ENCODE measurements around the gene PNMA6F. TPM values are rescaled to one million over a fixed set of nuclear protein-coding genes. Genes with fewer than 3 reads are reported as not detected.

PNMA6F gene
- total and polyA plus RNA-seq, 7 donors: not detected

DNA sequence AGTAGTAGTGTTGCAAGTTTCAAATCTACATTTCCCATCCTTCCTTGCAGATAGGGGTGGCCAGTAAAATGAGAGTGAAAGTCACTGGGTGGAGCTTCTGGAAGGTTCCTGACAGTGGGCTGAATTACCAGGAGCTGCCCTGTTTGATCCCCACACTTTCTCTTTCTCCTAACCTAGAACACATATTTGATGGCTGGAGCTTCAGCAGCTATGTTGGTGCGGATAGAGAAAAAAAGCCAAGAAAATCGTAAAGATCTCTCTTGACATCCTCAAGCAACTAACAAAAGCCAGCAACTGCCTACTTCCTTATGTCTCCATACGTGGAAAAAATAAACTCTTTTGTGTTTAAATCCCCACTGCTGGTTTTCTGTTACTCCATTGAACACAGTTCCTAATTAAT lies 44.6 kb upstream of the PNMA6F start:
- Histone ChIP-seq H3K4me3 (no peak overlapping the region), H3K9me3 (no peaks in the 10 kb centered on the region), H3K36me3 (no peaks in the 10 kb centered on the region), H3K27ac (no peak overlapping the region), H3K27me3 (no peaks in the 10 kb centered on the region), H3K4me1 (no peaks in the 10 kb centered on the region)
- WGBS, 2 donors: 77 to 82% methylated on average over 3 of the region's 3 CpGs
- no peak for DNase-seq
- intact Hi-C loops (cut with DNase I): no loop called here
- TF ChIP-seq POLR2AphosphoS5 (IDR thresholded peaks at IDR 0.05) (no peak), EP300 (IDR thresholded peaks at IDR 0.05) (no peak), POLR2A (IDR thresholded peaks at IDR 0.05) (no peak)
- TF ChIP-seq, protein P1, sequence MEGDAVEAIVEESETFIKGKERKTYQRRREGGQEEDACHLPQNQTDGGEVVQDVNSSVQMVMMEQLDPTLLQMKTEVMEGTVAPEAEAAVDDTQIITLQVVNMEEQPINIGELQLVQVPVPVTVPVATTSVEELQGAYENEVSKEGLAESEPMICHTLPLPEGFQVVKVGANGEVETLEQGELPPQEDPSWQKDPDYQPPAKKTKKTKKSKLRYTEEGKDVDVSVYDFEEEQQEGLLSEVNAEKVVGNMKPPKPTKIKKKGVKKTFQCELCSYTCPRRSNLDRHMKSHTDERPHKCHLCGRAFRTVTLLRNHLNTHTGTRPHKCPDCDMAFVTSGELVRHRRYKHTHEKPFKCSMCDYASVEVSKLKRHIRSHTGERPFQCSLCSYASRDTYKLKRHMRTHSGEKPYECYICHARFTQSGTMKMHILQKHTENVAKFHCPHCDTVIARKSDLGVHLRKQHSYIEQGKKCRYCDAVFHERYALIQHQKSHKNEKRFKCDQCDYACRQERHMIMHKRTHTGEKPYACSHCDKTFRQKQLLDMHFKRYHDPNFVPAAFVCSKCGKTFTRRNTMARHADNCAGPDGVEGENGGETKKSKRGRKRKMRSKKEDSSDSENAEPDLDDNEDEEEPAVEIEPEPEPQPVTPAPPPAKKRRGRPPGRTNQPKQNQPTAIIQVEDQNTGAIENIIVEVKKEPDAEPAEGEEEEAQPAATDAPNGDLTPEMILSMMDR (IDR thresholded peaks at IDR 0.05): no peak

DNA sequence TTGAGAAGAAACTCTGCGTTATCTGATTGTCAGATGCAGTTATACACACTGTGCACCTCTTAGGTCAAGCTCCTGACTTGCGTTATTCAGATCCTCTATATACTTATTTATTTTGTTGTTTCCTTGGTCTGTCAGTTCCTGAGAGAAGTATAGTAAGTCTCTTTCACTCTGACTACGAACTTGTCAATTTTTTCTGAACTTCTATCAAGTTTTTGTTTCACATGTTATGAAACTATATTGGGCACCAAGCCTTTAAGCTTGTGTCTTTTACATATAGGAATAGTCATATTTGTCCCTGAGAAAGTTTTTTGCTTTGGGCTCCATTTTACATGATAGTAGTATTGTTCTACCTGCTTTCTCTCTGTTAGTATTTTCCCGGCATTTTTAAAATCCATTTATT lies 44.1 kb upstream of the PNMA6F start:
- no peaks in the 10 kb centered on the region for H3K4me1 ChIP-seq
- TF ChIP-seq POLR2A (IDR thresholded peaks at IDR 0.05) (no peak), EP300 (IDR thresholded peaks at IDR 0.05) (no peak), POLR2AphosphoS5 (IDR thresholded peaks at IDR 0.05) (no peak)
- TF ChIP-seq, protein P1 (IDR thresholded peaks at IDR 0.05): no peak
- 77 to 84% methylated on average over 4 of the region's 4 CpGs for WGBS, 2 donors
- H3K4me3 ChIP-seq: no peak overlapping the region
- no peak for DNase-seq
- H3K27ac ChIP-seq: no peak overlapping the region
- H3K9me3 ChIP-seq: no peaks in the 10 kb centered on the region
- no peaks in the 10 kb centered on the region for H3K27me3 ChIP-seq
- H3K36me3 ChIP-seq: no peaks in the 10 kb centered on the region
- intact Hi-C loops (cut with DNase I): no loop called here

DNA sequence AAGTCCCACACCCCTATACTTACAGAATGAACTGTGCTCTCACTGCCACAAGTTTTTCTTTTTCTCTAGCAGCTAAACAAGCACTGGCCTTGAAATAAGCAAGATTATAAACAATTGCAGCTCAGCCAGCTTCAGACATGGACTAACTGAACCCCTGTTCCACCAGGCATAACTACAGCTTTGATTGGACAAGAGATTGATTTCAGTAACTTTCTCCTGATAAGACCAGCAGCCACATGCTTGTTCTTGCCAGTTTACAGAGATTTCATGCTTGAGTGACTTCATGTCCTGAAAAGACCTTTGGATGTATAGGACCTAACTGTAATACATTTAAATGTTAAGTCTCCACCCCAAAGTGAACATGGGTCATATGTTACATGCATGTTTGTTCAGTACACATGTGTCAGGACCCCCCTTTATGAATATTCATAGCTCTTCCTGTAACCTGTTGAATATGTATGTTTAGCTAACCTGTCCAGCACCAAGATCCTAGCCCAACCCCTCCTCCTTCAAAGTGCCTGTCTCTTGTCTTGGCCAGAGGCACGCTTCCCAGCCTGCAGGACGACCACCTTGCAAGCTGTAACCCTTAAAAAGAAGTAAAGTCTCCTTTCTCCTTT lies 40.3 kb upstream of the PNMA6F start:
- intact Hi-C loops (cut with DNase I): no loop called here
- no peak overlapping the region for H3K27ac ChIP-seq
- 53 to 66% methylated on average over 2 of the region's 2 CpGs for WGBS, 2 donors
- no peak for DNase-seq
- H3K4me3 ChIP-seq: no peak overlapping the region
- no peaks in the 10 kb centered on the region for H3K27me3 ChIP-seq
- no peaks in the 10 kb centered on the region for H3K9me3 ChIP-seq
- no peaks in the 10 kb centered on the region for H3K4me1 ChIP-seq
- TF ChIP-seq, protein P1 (IDR thresholded peaks at IDR 0.05): no peak
- TF ChIP-seq POLR2AphosphoS5 (IDR thresholded peaks at IDR 0.05) (no peak), POLR2A (IDR thresholded peaks at IDR 0.05) (no peak), EP300 (IDR thresholded peaks at IDR 0.05) (no peak)
- no peaks in the 10 kb centered on the region for H3K36me3 ChIP-seq

DNA sequence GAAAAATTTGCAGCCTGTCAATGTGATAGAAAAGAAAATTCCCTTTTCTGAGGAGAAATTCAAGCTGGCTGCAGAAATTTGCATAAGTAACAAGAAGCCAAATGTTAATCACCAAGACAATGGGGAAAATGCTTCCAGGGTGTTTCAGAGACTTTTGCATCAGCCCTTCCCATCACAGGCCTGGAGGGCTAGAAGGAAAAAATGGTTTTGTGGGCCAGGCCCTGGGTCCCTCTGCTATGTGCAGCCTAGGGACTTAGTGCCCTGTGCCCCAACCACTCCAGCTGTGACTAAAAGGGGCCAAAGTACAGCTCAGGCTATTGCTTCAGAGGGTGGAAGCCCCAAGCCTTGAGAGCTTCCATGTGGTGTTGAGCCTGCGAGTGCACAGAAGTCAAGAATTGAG lies 36.3 kb upstream of the PNMA6F start:
- no peaks in the 10 kb centered on the region for H3K27me3 ChIP-seq
- H3K4me3 ChIP-seq: no peak overlapping the region
- H3K27ac ChIP-seq: no peak overlapping the region
- DNase-seq: no peak
- 94 to 100% methylated on average over 1 of the region's 1 CpG for WGBS, 2 donors
- no peaks in the 10 kb centered on the region for H3K36me3 ChIP-seq
- TF ChIP-seq EP300 (IDR thresholded peaks at IDR 0.05): no peak
- no peak for TF ChIP-seq POLR2AphosphoS5 (IDR thresholded peaks at IDR 0.05)
- TF ChIP-seq POLR2A (IDR thresholded peaks at IDR 0.05): no peak
- TF ChIP-seq, protein P1 (IDR thresholded peaks at IDR 0.05): no peak
- intact Hi-C loops (cut with DNase I): no loop called here
- no peaks in the 10 kb centered on the region for H3K9me3 ChIP-seq
- no peaks in the 10 kb centered on the region for H3K4me1 ChIP-seq

DNA sequence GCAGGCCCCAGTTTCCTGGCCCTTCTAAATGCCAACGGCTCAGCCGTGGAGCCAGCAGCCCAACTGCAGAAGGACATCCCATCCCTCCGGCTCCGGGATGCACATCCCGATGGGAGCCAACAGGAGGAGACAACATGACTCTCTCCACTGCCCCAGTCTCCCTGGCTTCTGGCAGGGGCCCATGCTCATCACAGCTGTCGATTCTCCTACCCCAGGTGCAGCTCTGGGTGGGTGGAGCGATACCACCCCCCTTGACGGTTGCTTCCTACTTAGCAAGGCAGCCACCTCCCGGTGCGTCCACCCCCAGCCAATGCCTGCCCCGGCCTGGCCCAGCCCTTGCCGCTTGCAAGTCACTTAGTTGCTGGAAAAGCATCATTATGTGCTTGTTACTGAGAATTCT lies 31.8 kb upstream of the PNMA6F start:
- intact Hi-C loops (cut with DNase I): no loop called here
- WGBS, 2 donors: 71 to 74% methylated on average over 12 of the region's 12 CpGs
- Histone ChIP-seq H3K4me3 (no peak overlapping the region), H3K27ac (no peak overlapping the region), H3K27me3 (no peaks in the 10 kb centered on the region), H3K9me3 (no peaks in the 10 kb centered on the region), H3K36me3 (peaks cover 0 to 16% (median 0%) of the 10 kb centered on the region in 4 donors), H3K4me1 (no peaks in the 10 kb centered on the region)
- DNase-seq: no peak
- TF ChIP-seq POLR2AphosphoS5 (IDR thresholded peaks at IDR 0.05) (no peak), EP300 (IDR thresholded peaks at IDR 0.05) (no peak), POLR2A (IDR thresholded peaks at IDR 0.05) (no peak)
- TF ChIP-seq, protein P1 (IDR thresholded peaks at IDR 0.05): no peak
